RWPE2 (cell line): ENCODE measurements around the gene GABRA4.

Experiments used
- ATAC-seq: fragments of 200-7000 bp; cut with Tn5 transposase; 3 replicates; pipeline ENCODE4 v1.9.1; 2021; ENCODE audit warnings: low read depth
- DNase-seq: peaks from one replicate; pipeline ENCODE4 v3.0.0-alpha.2; 2020; ENCODE audit warnings: low spot score
- H3K27ac ChIP-seq: fragments of 450-650 bp; 2 replicates; pipeline ENCODE4 v1.5.1; 2017; ENCODE audit warnings: mild to moderate bottlenecking; ENCODE audit not compliant: poor library complexity, severe bottlenecking
- H3K27me3 ChIP-seq: fragments of 250-450 bp; sonication (Bioruptor Pico); 2 replicates; pipeline ENCODE4 v1.5.1; 2021; ENCODE audit warnings: mild to moderate bottlenecking, moderate library complexity; ENCODE audit not compliant: insufficient read depth, poor library complexity, severe bottlenecking
- H3K36me3 ChIP-seq: fragments of 250-450 bp; sonication (Bioruptor Pico); 2 replicates; pipeline ENCODE4 v1.5.1; 2020; ENCODE audit warnings: low read depth, mild to moderate bottlenecking, moderate library complexity
- H3K4me1 ChIP-seq: fragments of 250-450 bp; sonication (Bioruptor Pico); 2 replicates; pipeline ENCODE4 v1.5.1; 2021; ENCODE audit warnings: mild to moderate bottlenecking, moderate library complexity; ENCODE audit not compliant: insufficient read depth, poor library complexity, severe bottlenecking
- H3K4me3 ChIP-seq: fragments of 250-450 bp; sonication (Bioruptor Pico); 2 replicates; pipeline ENCODE4 v1.5.1; 2021; ENCODE audit warnings: mild to moderate bottlenecking, moderate library complexity; ENCODE audit not compliant: severe bottlenecking
- H3K9me3 ChIP-seq: fragments of 250-450 bp; sonication (Bioruptor Pico); 2 replicates; pipeline ENCODE4 v1.5.1; 2021; ENCODE audit warnings: mild to moderate bottlenecking, moderate library complexity; ENCODE audit not compliant: severe bottlenecking
- CTCF ChIP-seq: fragments of 450-650 bp; IDR thresholded peaks from one replicate; pipeline ENCODE4 v1.5.1; 2017; ENCODE audit warnings: mild to moderate bottlenecking, moderate library complexity; ENCODE audit not compliant: poor library complexity, severe bottlenecking

GABRA4 gene

GRCh38 chr4:47031751-47032404 lies 38.5 kb upstream of the GABRA4 start:
- Histone ChIP-seq H3K27ac (no peak overlapping the region), H3K36me3 (no peaks in the 10 kb centered on the region), H3K9me3 (no peaks in the 10 kb centered on the region), H3K4me3 (peak overlapping the region; percentile 12), H3K27me3 (peaks cover 69% of the 10 kb centered on the region), H3K4me1 (no peaks in the 10 kb centered on the region)
- ATAC-seq, result 0 out of 3 replicates have a peak, but pooled peaks have one; percentile 26
- TF ChIP-seq CTCF, result no peak
- peak; percentile 22 for DNase-seq

- DNase-seq (peak; percentile 42), ATAC-seq (peak; percentile 46; the same call in 2 of the 3 replicates)
- H3K4me1 ChIP-seq, result no peaks in the 10 kb centered on the region
- H3K9me3 ChIP-seq, result no peaks in the 10 kb centered on the region
- peak within 1 kb of the TSS; percentile 12 for H3K4me3 ChIP-seq
- no peak within 1 kb of the TSS for H3K27ac ChIP-seq
- TF ChIP-seq CTCF, result no peak
- H3K27me3 ChIP-seq, result peaks cover 76% of the 10 kb centered on the region
- no peaks in the 10 kb centered on the region for H3K36me3 ChIP-seq
These were observed 37.8 kb upstream of the GABRA4 start, which contains the start of gene GABRB1 for GRCh38 chr4:47031011-47031678. TSS of gene GABRB1 (plus strand) at chr4:47031567.

GRCh38 chr4:47017494-47017893 lies 24.1 kb upstream of the GABRA4 start:
- no peak overlapping the region for H3K4me3 ChIP-seq
- no peak for DNase-seq

GRCh38 chr4:47017081-47017480 lies 23.7 kb upstream of the GABRA4 start:
- no peaks in the 10 kb centered on the region for H3K27me3 ChIP-seq
- ATAC-seq, result no peak
- no peaks in the 10 kb centered on the region for H3K4me1 ChIP-seq
- H3K4me3 ChIP-seq, result no peak overlapping the region
- TF ChIP-seq CTCF, result no peak
- H3K36me3 ChIP-seq, result no peaks in the 10 kb centered on the region
- no peak for DNase-seq
- H3K9me3 ChIP-seq, result no peaks in the 10 kb centered on the region
- no peak overlapping the region for H3K27ac ChIP-seq

More at GRCh38 chr4:47017494-47017893, 24.1 kb upstream of the GABRA4 start:
- no peak for ATAC-seq
- Histone ChIP-seq H3K9me3 (no peaks in the 10 kb centered on the region), H3K36me3 (no peaks in the 10 kb centered on the region), H3K27me3 (no peaks in the 10 kb centered on the region), H3K27ac (no peak overlapping the region), H3K4me1 (no peaks in the 10 kb centered on the region)
- no peak for TF ChIP-seq CTCF

- TF ChIP-seq CTCF, result no peak
- Histone ChIP-seq H3K27me3 (no peaks in the 10 kb centered on the region), H3K4me3 (no peak overlapping the region), H3K36me3 (no peaks in the 10 kb centered on the region), H3K9me3 (no peaks in the 10 kb centered on the region), H3K4me1 (no peaks in the 10 kb centered on the region), H3K27ac (no peak overlapping the region)
- no peak for ATAC-seq
- DNase-seq, result no peak
These were observed 20.0 kb upstream of the GABRA4 start for GRCh38 chr4:47013373-47013772.
